SH-SY5Y (cell line): ENCODE measurements around the gene TRAPPC8.

Experiments used
- GATA2 ChIP-seq: IDR thresholded peaks from 2 replicates; pipeline ENCODE4 v1.6.1; 2011; ENCODE audit warnings: mild to moderate bottlenecking, low read depth, low read length
- GATA3 ChIP-seq: IDR thresholded peaks from 2 replicates; pipeline ENCODE4 v1.6.1; 2011; ENCODE audit warnings: low read depth, mild to moderate bottlenecking, low read length, moderate library complexity

- no peak for TF ChIP-seq GATA2
- TF ChIP-seq GATA3 = no peak
Measured at GRCh38 chr18:31792580-31792911, 150.4 kb downstream of the TRAPPC8 start.
